Thyroid gland (tissue), 4 donors: ENCODE results near the gene PHEX. TPM values are rescaled to one million over a fixed set of nuclear protein-coding genes. Genes with fewer than 3 reads are reported as not detected.
A peak's percentile ranks its signal among the peaks of the same experiment; 100 is the strongest.

Experiments used
- DNase-seq, 2 donors: peaks; one replicate each; pipeline ENCODE4 v3.0.0-alpha.2; 2019
- H3K27ac ChIP-seq, 3 donors: fragments of 200-600 bp; sonication (generic); 1 replicate in 2 of 3; 2 replicates in 1 of 3; pipeline ENCODE4 v1.5.1; 2016 to 2019; ENCODE audit warnings: mild to moderate bottlenecking in 1 of 3, moderate library complexity in 1 of 3
- H3K27me3 ChIP-seq: fragments of 200-600 bp; sonication (generic); one replicate; pipeline ENCODE4 v1.5.1; 2019
- H3K36me3 ChIP-seq, 2 donors: fragments of 200-600 bp; sonication (generic); one replicate each; pipeline ENCODE4 v1.5.1; 2016 to 2019
- H3K4me1 ChIP-seq, 2 donors: fragments of 200-600 bp; sonication (generic); one replicate each; pipeline ENCODE4 v1.5.1; 2017 to 2019
- H3K4me3 ChIP-seq, 3 donors: fragments of 200-600 bp; sonication (generic); replicated peaks in 1 of 3; 1 replicate in 2 of 3; 2 replicates in 1 of 3; pipeline ENCODE4 v1.5.1; 2016; ENCODE audit warnings: mild to moderate bottlenecking in 1 of 3
- H3K9me3 ChIP-seq: fragments of 200-600 bp; sonication (generic); one replicate; pipeline ENCODE4 v1.5.1; 2017
- CTCF ChIP-seq, 6 experiments: fragments of 200-600 bp in 3 of 6; fragments of 450-650 bp in 3 of 6; sonication (generic) in 3 of 6; IDR thresholded peaks; one replicate each; pipeline ENCODE4 v1.5.1; 2016 to 2019; ENCODE audit warnings: antibody characterized with exemption in 6 of 6, mild to moderate bottlenecking in 2 of 6, inconsistent platforms in 1 of 6, moderate library complexity in 1 of 6
- POLR2A ChIP-seq, 2 donors: fragments of 450-650 bp; IDR thresholded peaks; one replicate each; pipeline ENCODE4 v1.6.1; 2017; ENCODE audit warnings: antibody characterized with exemption in 2 of 2, mild to moderate bottlenecking in 2 of 2, moderate library complexity in 1 of 2
- WGBS, 2 donors: methylation state at CpG; one replicate each; pipeline ENCODE4 v1.1.5; 2017; 5-methylcytosine and 5-hydroxymethylcytosine counted together
- intact Hi-C: fragments of 100-400 bp; cut with DNase I; formaldehyde crosslinking; loops from one replicate; pipeline ENCODE4 v1.15.1; 2023
- total RNA-seq, 4 donors: library from RNA; depleted of rRNA; stranded (reverse); fragments of >200 nt; gene quantifications; one replicate each; pipeline ENCODE4 v1.2.3, GENCODE V29; 2016

PHEX gene
- total RNA-seq, 4 donors from 2014 or later = 1.5 to 12.4 (median 5.2) TPM

DNA sequence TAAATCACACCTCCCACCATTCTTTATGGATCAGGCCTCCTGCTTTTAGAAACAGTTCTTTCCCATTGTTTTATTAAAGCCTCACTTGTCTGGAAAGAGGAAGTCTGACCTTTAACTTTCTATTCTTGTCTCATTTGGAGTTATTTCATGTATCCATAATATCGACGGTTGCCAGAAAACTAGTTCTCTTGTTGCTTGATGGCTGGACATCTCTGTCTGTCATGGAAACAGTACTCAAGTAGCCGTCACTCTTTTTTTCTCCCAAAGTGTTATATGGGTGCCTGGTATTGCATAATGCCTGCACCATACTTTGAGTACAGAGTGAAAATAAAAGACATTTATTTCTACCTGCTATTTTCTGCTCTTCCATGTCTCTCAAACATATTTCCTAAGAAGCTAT, 61.4 kb downstream of the PHEX start:
- no peaks in the 10 kb centered on the region for H3K4me1 ChIP-seq
- 42 to 43% methylated on average over 3 of the region's 3 CpGs for WGBS, 2 donors
- H3K9me3 ChIP-seq = no peaks in the 10 kb centered on the region
- no peaks in the 10 kb centered on the region for H3K36me3 ChIP-seq
- no peak for DNase-seq
- TF ChIP-seq CTCF (IDR thresholded peaks at IDR 0.05) (no peak), POLR2A (IDR thresholded peaks at IDR 0.05) (no peak)
- no peak overlapping the region for H3K27ac ChIP-seq
- H3K27me3 ChIP-seq = no peaks in the 10 kb centered on the region
- no peak overlapping the region for H3K4me3 ChIP-seq
- intact Hi-C loops = no loop called here

DNA sequence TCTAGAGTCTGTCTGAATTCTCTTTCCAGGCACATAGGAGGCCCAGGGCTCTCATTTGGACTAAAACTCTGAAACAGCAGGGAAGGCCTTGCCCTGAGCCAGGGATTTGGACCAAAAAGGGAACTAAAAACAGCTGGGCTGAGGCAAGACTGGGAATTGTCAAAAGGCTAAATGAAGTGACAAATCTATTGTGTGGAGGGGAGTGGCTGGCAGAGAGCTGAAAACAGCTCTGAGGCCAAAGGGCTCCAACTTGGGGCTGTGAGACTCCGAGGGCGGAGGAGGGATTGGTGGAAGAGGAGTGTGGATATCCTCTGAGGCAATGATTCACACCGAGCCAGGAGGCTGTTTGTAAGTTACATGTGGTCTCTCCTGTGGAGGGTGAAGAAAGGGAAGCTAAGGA, 63.2 kb downstream of the PHEX start:
- H3K4me1 ChIP-seq = no peaks in the 10 kb centered on the region
- no peaks in the 10 kb centered on the region for H3K27me3 ChIP-seq
- peak in 1 of 2 donors; percentile 6 for DNase-seq
- no peaks in the 10 kb centered on the region for H3K36me3 ChIP-seq
- no peak overlapping the region for H3K27ac ChIP-seq
- WGBS, 2 donors = 50 to 67% methylated on average over 3 of the region's 3 CpGs
- no peaks in the 10 kb centered on the region for H3K9me3 ChIP-seq
- intact Hi-C loops = no loop called here
- TF ChIP-seq POLR2A (IDR thresholded peaks at IDR 0.05) (no peak), CTCF (IDR thresholded peaks at IDR 0.05) (no peak)
- no peak overlapping the region for H3K4me3 ChIP-seq

DNA sequence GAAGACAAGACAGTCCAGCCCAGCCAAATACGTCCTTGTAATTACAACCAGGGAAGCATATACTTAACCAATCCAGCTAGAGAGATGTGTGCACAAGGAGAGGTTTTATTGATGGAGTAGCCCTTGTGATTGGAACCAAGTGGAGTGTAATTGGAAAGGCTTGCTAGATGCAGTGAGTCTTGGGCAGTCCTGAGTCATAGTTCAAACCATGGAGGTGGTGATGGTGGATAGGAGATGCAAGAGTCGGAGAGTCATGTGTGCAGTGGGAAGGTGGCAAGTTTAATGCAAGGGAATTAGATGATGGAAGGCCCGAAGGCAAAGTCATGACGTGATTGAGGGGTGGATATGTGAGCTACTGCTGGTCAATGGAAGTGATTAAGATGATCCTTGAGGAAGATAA, 63.7 kb downstream of the PHEX start:
- no peaks in the 10 kb centered on the region for H3K9me3 ChIP-seq
- H3K4me3 ChIP-seq = no peak overlapping the region
- H3K36me3 ChIP-seq = no peaks in the 10 kb centered on the region
- no peak for DNase-seq
- H3K27me3 ChIP-seq = no peaks in the 10 kb centered on the region
- 90% methylated on average over 4 of the region's 4 CpGs for WGBS, 2 donors
- H3K27ac ChIP-seq = no peak overlapping the region
- TF ChIP-seq POLR2A (IDR thresholded peaks at IDR 0.05) = no peak
- TF ChIP-seq CTCF (IDR thresholded peaks at IDR 0.05) = no peak
- intact Hi-C loops = no loop called here
- no peaks in the 10 kb centered on the region for H3K4me1 ChIP-seq

DNA sequence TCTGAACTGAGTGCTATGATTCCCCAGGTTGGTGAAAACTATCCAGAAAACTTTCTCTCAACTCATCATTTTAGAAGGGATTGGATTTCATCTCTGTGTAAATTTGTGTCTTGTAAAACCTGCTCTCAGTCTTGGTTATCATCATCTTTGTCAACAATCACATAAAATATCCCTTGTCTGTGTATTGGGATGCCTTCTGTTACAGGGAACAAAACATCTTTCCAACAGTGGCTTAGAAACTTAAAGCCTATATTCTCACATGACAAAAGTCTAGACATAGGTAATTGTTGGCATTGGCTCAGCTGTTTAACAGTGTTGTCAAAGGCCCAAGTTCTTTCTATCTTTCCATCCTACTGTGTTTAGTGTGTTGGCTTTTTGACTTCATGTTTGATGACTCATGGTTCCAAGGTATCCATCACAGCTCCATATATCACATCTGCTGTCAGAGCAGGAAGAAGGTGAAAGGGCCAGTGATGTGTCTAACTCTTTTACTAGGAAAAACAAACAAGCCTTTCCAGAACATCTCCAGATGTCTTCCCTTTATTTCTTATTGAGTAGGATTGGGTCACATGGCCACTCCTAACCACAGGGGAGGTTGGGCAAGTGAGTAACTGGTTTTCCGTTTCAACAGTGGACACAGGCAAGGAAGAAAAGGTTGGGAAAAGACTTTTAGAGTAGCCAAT, 65.0 kb downstream of the PHEX start:
- DNase-seq = no peak
- H3K27ac ChIP-seq = no peak overlapping the region

More for the DNA sequence above, 65.0 kb downstream of the PHEX start:
- TF ChIP-seq CTCF (IDR thresholded peaks at IDR 0.05) (no peak), POLR2A (IDR thresholded peaks at IDR 0.05) (no peak)
- H3K4me1 ChIP-seq = no peaks in the 10 kb centered on the region
- H3K36me3 ChIP-seq = no peaks in the 10 kb centered on the region
- H3K27me3 ChIP-seq = no peaks in the 10 kb centered on the region
- H3K4me3 ChIP-seq = no peak overlapping the region
- H3K9me3 ChIP-seq = no peaks in the 10 kb centered on the region
- WGBS, 2 donors = 85 to 100% methylated on average over 1 of the region's 1 CpG
- intact Hi-C loops = no loop called here
